Measurements from ENCODE around the gene DPP6.
"Not testable (repeated sequence)": the region's sequence is repeated elsewhere in the genome, so short reads cannot be mapped to it uniquely, and the experiment has no call there.

The DPP6 gene

GRCh38 chr7:154072395-154073181, 20.4 kb downstream of the DPP6 start:
- DNase-seq (ENCODE audit: low spot score) = not testable (repeated sequence)

- not testable (repeated sequence) for DNase-seq (ENCODE audit: low spot score)
Measured at GRCh38 chr7:154078523-154078922, 26.3 kb downstream of the DPP6 start.

- DNase-seq (ENCODE audit: low spot score) = not testable (repeated sequence)
Measured at GRCh38 chr7:154080249-154080648, 28.1 kb downstream of the DPP6 start.

GRCh38 chr7:154087037-154087725, 35.0 kb downstream of the DPP6 start:
- not testable (repeated sequence) for DNase-seq (ENCODE audit: low spot score)

GRCh38 chr7:154092093-154092492, 39.9 kb downstream of the DPP6 start:
- DNase-seq (ENCODE audit: low spot score) = not testable (repeated sequence)

- not testable (repeated sequence) for DNase-seq (ENCODE audit: low spot score)
Measured at GRCh38 chr7:154095201-154095600, 43.0 kb downstream of the DPP6 start.

GRCh38 chr7:154105063-154105462, 52.9 kb downstream of the DPP6 start:
- DNase-seq (ENCODE audit: low spot score) = not testable (repeated sequence)

GRCh38 chr7:154109615-154110014, 57.4 kb downstream of the DPP6 start:
- not testable (repeated sequence) for DNase-seq (ENCODE audit: low spot score)

GRCh38 chr7:154113732-154114351, 61.6 kb downstream of the DPP6 start:
- not testable (repeated sequence) for DNase-seq (ENCODE audit: low spot score)

- DNase-seq (ENCODE audit: low spot score) = not testable (repeated sequence)
Measured at GRCh38 chr7:154117411-154118390, 65.5 kb downstream of the DPP6 start.

- DNase-seq (ENCODE audit: low spot score) = not testable (repeated sequence)
Measured at GRCh38 chr7:154120825-154121224, 68.6 kb downstream of the DPP6 start.

GRCh38 chr7:154122720-154123119, 70.5 kb downstream of the DPP6 start:
- DNase-seq (ENCODE audit: low spot score) = not testable (repeated sequence)

GRCh38 chr7:154123397-154123796, 71.2 kb downstream of the DPP6 start:
- DNase-seq (ENCODE audit: low spot score) = not testable (repeated sequence)

GRCh38 chr7:154129142-154129541, 76.9 kb downstream of the DPP6 start:
- not testable (repeated sequence) for DNase-seq (ENCODE audit: low spot score)

GRCh38 chr7:154132617-154133016, 80.4 kb downstream of the DPP6 start:
- DNase-seq (ENCODE audit: low spot score) = not testable (repeated sequence)

GRCh38 chr7:154133703-154134277, 81.6 kb downstream of the DPP6 start:
- DNase-seq (ENCODE audit: low spot score) = not testable (repeated sequence)

- DNase-seq (ENCODE audit: low spot score) = not testable (repeated sequence)
Measured at GRCh38 chr7:154134698-154135097, 82.5 kb downstream of the DPP6 start.

GRCh38 chr7:154135646-154136045, 83.4 kb downstream of the DPP6 start:
- not testable (repeated sequence) for DNase-seq (ENCODE audit: low spot score)

GRCh38 chr7:154145922-154146706, 93.9 kb downstream of the DPP6 start:
- not testable (repeated sequence) for DNase-seq (ENCODE audit: low spot score)

GRCh38 chr7:154146707-154147038, 94.5 kb downstream of the DPP6 start:
- not testable (repeated sequence) for DNase-seq (ENCODE audit: low spot score)

All from activated CD4-positive, alpha-beta T cell treated with anti-CD3 and anti-CD28 coated beads, Interleukin-2, Interleukin-4, amounts not matched to agents 100 ng/mL and 50 ng/mL, durations not matched to agents 16 hours and 8 hours (primary cell).